Fibroblast of skin of right biceps (primary cell): ENCODE data around the gene JAKMIP1.

Source experiments
- DNase-seq: peaks from one replicate; pipeline ENCODE4 v3.0.0-alpha.2; 2013

Gene JAKMIP1

GRCh38 chr4:6199422-6199921, 877 bp downstream of the JAKMIP1 start:
- no peak for DNase-seq

GRCh38 chr4:6198768-6199421, 1.5 kb downstream of the JAKMIP1 start:
- no peak for DNase-seq

GRCh38 chr4:6198278-6198677, 2.1 kb downstream of the JAKMIP1 start:
- DNase-seq = no peak

GRCh38 chr4:6197433-6198174, 2.7 kb downstream of the JAKMIP1 start:
- no peak for DNase-seq

- DNase-seq = no peak
These were observed 3.5 kb downstream of the JAKMIP1 start for GRCh38 chr4:6196871-6197270.

GRCh38 chr4:6196324-6196723, 4.0 kb downstream of the JAKMIP1 start:
- no peak for DNase-seq

- DNase-seq = no peak
These were observed 4.6 kb downstream of the JAKMIP1 start for GRCh38 chr4:6195602-6196319.

GRCh38 chr4:6194458-6195195, 5.7 kb downstream of the JAKMIP1 start:
- no peak for DNase-seq

GRCh38 chr4:6193399-6193798, 7.0 kb downstream of the JAKMIP1 start:
- no peak for DNase-seq

GRCh38 chr4:6192245-6192644, 8.1 kb downstream of the JAKMIP1 start:
- no peak for DNase-seq

- DNase-seq = no peak
These were observed 8.8 kb downstream of the JAKMIP1 start for GRCh38 chr4:6191448-6192130.

GRCh38 chr4:6190486-6190885, 9.9 kb downstream of the JAKMIP1 start:
- no peak for DNase-seq

- DNase-seq = no peak
These were observed 10.8 kb downstream of the JAKMIP1 start for GRCh38 chr4:6189511-6189910.

GRCh38 chr4:6188687-6189305, 11.6 kb downstream of the JAKMIP1 start:
- DNase-seq = no peak

- no peak for DNase-seq
These were observed 16.2 kb downstream of the JAKMIP1 start for GRCh38 chr4:6184169-6184568.

- DNase-seq = no peak
These were observed 16.6 kb downstream of the JAKMIP1 start for GRCh38 chr4:6183740-6184139.

- DNase-seq = no peak
These were observed 17.7 kb downstream of the JAKMIP1 start for GRCh38 chr4:6182376-6183280.

- no peak for DNase-seq
These were observed 19.3 kb downstream of the JAKMIP1 start for GRCh38 chr4:6180841-6181631.

- no peak for DNase-seq
These were observed 21.0 kb downstream of the JAKMIP1 start for GRCh38 chr4:6179362-6179761.

GRCh38 chr4:6178757-6179156, 21.6 kb downstream of the JAKMIP1 start:
- no peak for DNase-seq
